Right lobe of liver (tissue), 6 donors: ENCODE results near the gene LIMK2. TPM values are rescaled to one million over a fixed set of nuclear protein-coding genes. Genes with fewer than 3 reads are reported as not detected.
"Not testable (repeated sequence)": the region's sequence is repeated elsewhere in the genome, so short reads cannot be mapped to it uniquely, and the experiment has no call there.

Source experiments
- ATAC-seq, 4 donors: fragments of 200-7000 bp; cut with Tn5 transposase; one replicate each; pipeline ENCODE4 v1.9.1; 2020; ENCODE audit warnings: mild to moderate bottlenecking in 4 of 4, moderate library complexity in 4 of 4
- DNase-seq, 3 donors: peaks; one replicate each; pipeline ENCODE4 v3.0.0-alpha.2; 2020
- H3K27ac ChIP-seq, 3 donors: fragments of 200-600 bp; one replicate each; pipeline ENCODE4 v1.8.0; 2022
- H3K27me3 ChIP-seq, 2 donors: fragments of 200-600 bp; one replicate each; pipeline ENCODE4 v1.8.0; 2022
- H3K36me3 ChIP-seq, 4 donors: fragments of 200-600 bp; sonication (generic) in 1 of 4; one replicate each; pipeline versions ENCODE4 v1.5.1 to v1.8.0; 2017 to 2022; ENCODE audit warnings: control low read depth in 1 of 4
- H3K4me1 ChIP-seq, 4 donors: fragments of 200-600 bp; sonication (generic) in 1 of 4; one replicate each; pipeline versions ENCODE4 v1.5.1 to v1.8.0; 2017 to 2022; ENCODE audit warnings: control low read depth in 1 of 4
- H3K4me3 ChIP-seq, 3 donors: fragments of 200-600 bp; one replicate each; pipeline ENCODE4 v1.8.0; 2022
- H3K9me3 ChIP-seq, 4 donors: fragments of 200-600 bp; sonication (generic) in 1 of 4; one replicate each; pipeline versions ENCODE4 v1.5.1 to v1.8.0; 2017 to 2022; ENCODE audit warnings: control low read depth in 1 of 4
- POLR2A ChIP-seq: fragments of 450-650 bp; IDR thresholded peaks from one replicate; pipeline ENCODE4 v1.6.1; 2017; ENCODE audit warnings: antibody characterized with exemption, mild to moderate bottlenecking
- WGBS: methylation state at CpG from one replicate; pipeline ENCODE4 v1.1.6; 2018; ENCODE audit warnings: low coverage, low lambda C conversion rate; ENCODE audit not compliant: insufficient coverage; ENCODE audit errors: missing lambda C conversion rate; 5-methylcytosine and 5-hydroxymethylcytosine counted together
- intact Hi-C, 2 donors: fragments of 100-400 bp; cut with DNase I; formaldehyde crosslinking; loops; one replicate each; pipeline versions ENCODE4 v1.11.2 to v1.14.1; 2022
- total RNA-seq, 6 experiments: library from RNA; depleted of rRNA in 2 of 6; stranded (reverse); fragments of >200 nt in 2 of 6; fragmentation: NEBNext Ultra II Directional in 3 of 6; extraction: Animal tissue kit (Norgen Biotek cat#: 25700) in 3 of 6; gene quantifications; one replicate each; pipeline versions ENCODE4 v1.1.0 to v1.2.4, GENCODE V29; 2016 to 2023
- TF ChIP-seq, protein P1 (sequence below), 4 donors: fragments of 200-600 bp in 3 of 4; fragments of 450-650 bp in 1 of 4; IDR thresholded peaks; one replicate each; pipeline versions ENCODE4 v1.5.1 to v1.8.0; 2016 to 2022; ENCODE audit warnings: antibody characterized with exemption in 4 of 4, mild to moderate bottlenecking in 2 of 4
- donor health status: DM: no; HTN: yes; CAD: no.
- donor health status: DM: no; HTN: no; CAD: no.
- donor health status: DM: no; HTN: no; CAD: no.
- donor health status: DM: no; HTN: yes; CAD: no.
- donor health status: DM: no; HTN: yes; CAD: no.

LIMK2 gene
- total RNA-seq, 6 experiments from 2014 or later, result 6.3 to 47.9 (median 19.6) TPM

DNA sequence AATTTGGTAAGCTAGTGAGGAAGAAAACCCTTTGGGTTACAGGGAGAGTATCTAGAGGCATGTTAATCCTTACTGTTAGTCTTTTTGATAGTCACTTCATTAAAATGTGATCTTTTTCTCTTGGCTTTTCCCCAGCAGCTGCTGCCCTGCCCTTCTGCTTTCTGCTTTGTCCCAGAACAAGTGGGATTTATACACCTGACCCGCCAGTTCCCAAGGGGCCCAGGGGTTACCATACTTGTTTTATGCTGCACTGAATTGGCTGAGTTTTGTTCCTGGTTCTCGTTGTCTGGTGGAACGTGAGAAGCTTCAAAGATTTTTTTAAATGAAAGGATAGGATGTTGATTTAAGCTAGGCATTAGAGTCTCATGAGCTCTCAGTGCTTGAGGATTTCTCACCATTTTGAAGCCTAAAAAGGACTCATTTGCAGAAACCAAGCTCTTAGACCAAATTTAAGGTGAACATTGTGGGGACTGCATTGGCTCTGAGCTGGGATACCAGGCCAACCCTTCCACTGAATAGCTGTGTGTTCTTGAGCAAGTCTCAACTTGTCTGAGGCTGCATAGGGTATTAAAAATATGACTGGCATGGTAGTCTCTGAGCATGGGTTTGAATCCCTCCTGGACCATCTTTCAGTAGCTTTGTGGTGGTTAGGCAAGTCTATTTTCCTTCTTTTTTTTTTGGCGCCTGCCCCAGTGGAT, 6.6 kb downstream of the LIMK2 start:
- H3K4me1 ChIP-seq, result peaks cover 0 to 75% (median 29%) of the 10 kb centered on the region in 4 donors
- H3K9me3 ChIP-seq, result no peaks in the 10 kb centered on the region
- H3K36me3 ChIP-seq, result no peaks in the 10 kb centered on the region
- H3K27me3 ChIP-seq, result no peaks in the 10 kb centered on the region
- intact Hi-C loops, result no loop called here
- no peak for ATAC-seq
- H3K4me3 ChIP-seq, result no peak overlapping the region
- 55% methylated on average over 3 of the region's 4 CpGs for WGBS
- TF ChIP-seq, protein P1, sequence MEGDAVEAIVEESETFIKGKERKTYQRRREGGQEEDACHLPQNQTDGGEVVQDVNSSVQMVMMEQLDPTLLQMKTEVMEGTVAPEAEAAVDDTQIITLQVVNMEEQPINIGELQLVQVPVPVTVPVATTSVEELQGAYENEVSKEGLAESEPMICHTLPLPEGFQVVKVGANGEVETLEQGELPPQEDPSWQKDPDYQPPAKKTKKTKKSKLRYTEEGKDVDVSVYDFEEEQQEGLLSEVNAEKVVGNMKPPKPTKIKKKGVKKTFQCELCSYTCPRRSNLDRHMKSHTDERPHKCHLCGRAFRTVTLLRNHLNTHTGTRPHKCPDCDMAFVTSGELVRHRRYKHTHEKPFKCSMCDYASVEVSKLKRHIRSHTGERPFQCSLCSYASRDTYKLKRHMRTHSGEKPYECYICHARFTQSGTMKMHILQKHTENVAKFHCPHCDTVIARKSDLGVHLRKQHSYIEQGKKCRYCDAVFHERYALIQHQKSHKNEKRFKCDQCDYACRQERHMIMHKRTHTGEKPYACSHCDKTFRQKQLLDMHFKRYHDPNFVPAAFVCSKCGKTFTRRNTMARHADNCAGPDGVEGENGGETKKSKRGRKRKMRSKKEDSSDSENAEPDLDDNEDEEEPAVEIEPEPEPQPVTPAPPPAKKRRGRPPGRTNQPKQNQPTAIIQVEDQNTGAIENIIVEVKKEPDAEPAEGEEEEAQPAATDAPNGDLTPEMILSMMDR (IDR thresholded peaks at IDR 0.05), result no peak
- DNase-seq, result no peak
- H3K27ac ChIP-seq, result peak overlapping the region in 1 of 3 donors; percentile 80

DNA sequence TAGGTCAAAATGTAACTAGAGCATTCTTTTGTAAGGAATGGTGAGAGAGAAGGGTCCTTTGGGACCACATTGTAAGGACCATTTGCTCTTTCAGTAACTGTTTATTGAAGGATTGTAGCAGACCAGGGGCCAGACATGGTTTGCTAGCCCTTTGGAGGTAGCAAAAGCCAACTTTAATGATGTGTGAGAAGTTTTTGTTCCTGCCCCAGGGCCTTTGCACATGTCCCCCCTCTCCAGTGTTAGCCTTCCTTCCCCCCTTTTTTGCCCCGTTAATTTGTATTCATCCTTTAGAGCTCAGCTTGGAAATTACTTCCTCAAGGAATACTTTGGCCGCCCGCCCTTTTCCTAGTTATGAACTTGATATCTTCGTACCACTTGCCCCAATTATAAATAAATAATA, 9.0 kb downstream of the LIMK2 start:
- no peaks in the 10 kb centered on the region for H3K27me3 ChIP-seq
- ATAC-seq (no peak), DNase-seq (no peak)
- H3K9me3 ChIP-seq, result no peaks in the 10 kb centered on the region
- intact Hi-C loops, result no loop called here
- no peak overlapping the region for H3K4me3 ChIP-seq
- H3K36me3 ChIP-seq, result no peaks in the 10 kb centered on the region
- H3K4me1 ChIP-seq, result peaks cover 0 to 70% (median 23%) of the 10 kb centered on the region in 4 donors
- TF ChIP-seq, protein P1 (IDR thresholded peaks at IDR 0.05), result no peak
- TF ChIP-seq POLR2A, result no peak
- WGBS, result 100% methylated on average over 4 of the region's 4 CpGs
- H3K27ac ChIP-seq, result peak overlapping the region in 2 of 3 donors; percentile 55 to 71

DNA sequence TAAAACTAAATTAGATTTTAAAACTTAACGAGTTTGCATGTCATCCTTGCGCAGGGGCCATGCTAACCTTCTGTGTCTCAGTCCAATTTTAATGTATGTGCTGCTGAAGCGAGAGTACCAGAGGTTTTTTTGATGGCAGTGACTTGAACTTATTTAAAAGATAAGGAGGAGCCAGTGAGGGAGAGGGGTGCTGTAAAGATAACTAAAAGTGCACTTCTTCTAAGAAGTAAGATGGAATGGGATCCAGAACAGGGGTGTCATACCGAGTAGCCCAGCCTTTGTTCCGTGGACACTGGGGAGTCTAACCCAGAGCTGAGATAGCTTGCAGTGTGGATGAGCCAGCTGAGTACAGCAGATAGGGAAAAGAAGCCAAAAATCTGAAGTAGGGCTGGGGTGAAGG, 10.6 kb downstream of the LIMK2 start:
- ATAC-seq, result peak in 3 of 4 donors; percentile 13 to 23 (median 13)
- TF ChIP-seq, protein P1 (IDR thresholded peaks at IDR 0.05), result no peak
- TF ChIP-seq POLR2A, result no peak
- H3K4me1 ChIP-seq, result peaks cover 0 to 53% (median 21%) of the 10 kb centered on the region in 4 donors

DNA sequence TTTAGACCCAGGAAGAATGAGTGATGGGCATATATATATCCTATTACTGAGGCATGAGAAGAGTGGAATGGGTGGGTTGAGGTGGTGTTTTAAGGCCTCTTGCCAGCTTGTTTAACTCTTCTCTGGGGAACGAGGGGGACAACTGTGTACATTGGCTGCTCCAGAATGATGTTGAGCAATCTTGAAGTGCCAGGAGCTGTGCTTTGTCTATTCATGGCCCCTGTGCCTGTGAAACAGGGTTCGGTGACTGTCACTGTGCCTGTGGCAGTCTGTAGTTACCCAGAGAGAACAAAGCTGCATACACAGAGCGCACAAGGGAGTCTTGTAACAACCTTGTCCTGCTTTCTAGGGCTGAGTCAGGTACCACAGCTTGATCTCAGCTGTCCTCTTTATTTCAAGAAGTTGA, 11.7 kb downstream of the LIMK2 start:
- WGBS, result 14% methylated on average over 2 of the region's 3 CpGs
- TF ChIP-seq, protein P1 (IDR thresholded peaks at IDR 0.05), result no peak
- peak; percentile 38 for TF ChIP-seq POLR2A
- Histone ChIP-seq H3K27me3 (no peaks in the 10 kb centered on the region), H3K27ac (peak overlapping the region in 2 of 3 donors; percentile 37 to 71), H3K36me3 (no peaks in the 10 kb centered on the region), H3K4me1 (peaks cover 0 to 54% (median 22%) of the 10 kb centered on the region in 4 donors), H3K4me3 (no peak overlapping the region), H3K9me3 (no peaks in the 10 kb centered on the region)
- intact Hi-C loops, result no loop called here
- ATAC-seq (peak; percentile 54 to 74 (median 74)), DNase-seq (no peak)

More for the DNA sequence above, 10.6 kb downstream of the LIMK2 start:
- H3K4me3 ChIP-seq, result no peak overlapping the region
- DNase-seq, result no peak
- intact Hi-C loops, result no loop called here
- peak overlapping the region in 2 of 3 donors; percentile 37 to 71 for H3K27ac ChIP-seq
- no peaks in the 10 kb centered on the region for H3K36me3 ChIP-seq
- 93% methylated on average over 5 of the region's 5 CpGs for WGBS
- no peaks in the 10 kb centered on the region for H3K27me3 ChIP-seq
- H3K9me3 ChIP-seq, result no peaks in the 10 kb centered on the region

- H3K27me3 ChIP-seq, intact Hi-C loops, H3K36me3 ChIP-seq, ATAC-seq, H3K9me3 ChIP-seq, H3K27ac ChIP-seq, H3K4me3 ChIP-seq, DNase-seq: not testable (repeated sequence)
- 97% methylated on average over 4 of the region's 4 CpGs for WGBS
- H3K4me1 ChIP-seq, result peaks cover 0 to 63% (median 29%) of the 10 kb centered on the region in 4 donors
Measured at GRCh38 chr22:31224691-31225090, 12.6 kb downstream of the LIMK2 start.
